GM18526 (cell line): Measurements from ENCODE around the gene QSER1.

ENCODE experiments used
- POLR2A ChIP-seq: IDR thresholded peaks from 3 replicates; pipeline ENCODE4 v1.6.1; 2011; ENCODE audit not compliant: insufficient read length; ENCODE audit errors: extremely low read depth

The QSER1 gene

GRCh38 chr11:32963721-32964120, 71.1 kb downstream of the QSER1 start:
- no peak for TF ChIP-seq POLR2A

GRCh38 chr11:32968541-32968940, 75.9 kb downstream of the QSER1 start:
- no peak for TF ChIP-seq POLR2A

- no peak for TF ChIP-seq POLR2A
Observed at GRCh38 chr11:32972781-32973180, 80.2 kb downstream of the QSER1 start.

GRCh38 chr11:32982626-32983025, 90.0 kb downstream of the QSER1 start:
- no peak for TF ChIP-seq POLR2A

- TF ChIP-seq POLR2A, result no peak
Observed at GRCh38 chr11:32983506-32983905, 90.9 kb downstream of the QSER1 start.

- TF ChIP-seq POLR2A, result no peak
Observed at GRCh38 chr11:32985600-32985999, 93.0 kb downstream of the QSER1 start.

GRCh38 chr11:32987851-32988250, 95.2 kb downstream of the QSER1 start:
- no peak for TF ChIP-seq POLR2A

- no peak for TF ChIP-seq POLR2A
Observed at GRCh38 chr11:32990481-32990880, 97.9 kb downstream of the QSER1 start.

- no peak for TF ChIP-seq POLR2A
Observed at GRCh38 chr11:32991427-32991826, 98.8 kb downstream of the QSER1 start.

GRCh38 chr11:32991898-32992297, 99.3 kb downstream of the QSER1 start:
- TF ChIP-seq POLR2A, result no peak

- no peak for TF ChIP-seq POLR2A
Observed at GRCh38 chr11:33000181-33000580, 107.6 kb downstream of the QSER1 start.

- no peak for TF ChIP-seq POLR2A
Observed at GRCh38 chr11:33001281-33001680, 108.7 kb downstream of the QSER1 start.

- TF ChIP-seq POLR2A, result no peak
Observed at GRCh38 chr11:33001751-33002542, 109.3 kb downstream of the QSER1 start.

GRCh38 chr11:33005175-33005574, 112.6 kb downstream of the QSER1 start:
- TF ChIP-seq POLR2A, result no peak

GRCh38 chr11:33006010-33006409, 113.4 kb downstream of the QSER1 start:
- TF ChIP-seq POLR2A, result no peak

GRCh38 chr11:33013755-33014154, 121.1 kb downstream of the QSER1 start:
- TF ChIP-seq POLR2A, result no peak
